ENCODE measurements around the gene PNMA8A.
"Not testable (repeated sequence)": the region's sequence is repeated elsewhere in the genome, so short reads cannot be mapped to it uniquely, and the experiment has no call there.

DNA sequence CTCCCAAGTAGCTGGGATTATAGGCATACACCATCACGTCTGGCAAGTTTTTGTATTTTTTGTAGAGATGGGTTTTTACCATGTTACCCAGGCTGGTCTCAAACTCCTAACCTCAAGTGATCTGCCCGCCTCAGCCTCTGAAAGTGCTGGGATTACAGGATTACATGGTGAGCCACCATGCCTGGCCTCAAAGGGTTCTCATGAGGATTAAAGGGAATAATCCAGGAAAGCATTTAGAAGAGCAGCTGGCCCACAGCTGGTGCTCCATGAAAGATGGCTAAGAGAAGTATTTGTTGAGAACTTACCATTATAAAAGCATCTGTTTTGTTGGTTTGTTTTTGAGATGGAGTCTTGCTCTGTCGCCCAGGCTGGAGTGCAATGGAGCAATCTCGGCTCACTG lies 25.5 kb upstream of the PNMA8A start:
- TF ChIP-seq, protein P1, sequence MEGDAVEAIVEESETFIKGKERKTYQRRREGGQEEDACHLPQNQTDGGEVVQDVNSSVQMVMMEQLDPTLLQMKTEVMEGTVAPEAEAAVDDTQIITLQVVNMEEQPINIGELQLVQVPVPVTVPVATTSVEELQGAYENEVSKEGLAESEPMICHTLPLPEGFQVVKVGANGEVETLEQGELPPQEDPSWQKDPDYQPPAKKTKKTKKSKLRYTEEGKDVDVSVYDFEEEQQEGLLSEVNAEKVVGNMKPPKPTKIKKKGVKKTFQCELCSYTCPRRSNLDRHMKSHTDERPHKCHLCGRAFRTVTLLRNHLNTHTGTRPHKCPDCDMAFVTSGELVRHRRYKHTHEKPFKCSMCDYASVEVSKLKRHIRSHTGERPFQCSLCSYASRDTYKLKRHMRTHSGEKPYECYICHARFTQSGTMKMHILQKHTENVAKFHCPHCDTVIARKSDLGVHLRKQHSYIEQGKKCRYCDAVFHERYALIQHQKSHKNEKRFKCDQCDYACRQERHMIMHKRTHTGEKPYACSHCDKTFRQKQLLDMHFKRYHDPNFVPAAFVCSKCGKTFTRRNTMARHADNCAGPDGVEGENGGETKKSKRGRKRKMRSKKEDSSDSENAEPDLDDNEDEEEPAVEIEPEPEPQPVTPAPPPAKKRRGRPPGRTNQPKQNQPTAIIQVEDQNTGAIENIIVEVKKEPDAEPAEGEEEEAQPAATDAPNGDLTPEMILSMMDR (IDR thresholded peaks at IDR 0.05; ENCODE audit: control extremely low read depth in 1 of 3, insufficient read depth in 1 of 3, low read depth in 1 of 3, low read length in 3 of 3) = not testable (repeated sequence)
- TF ChIP-seq SP2 (IDR thresholded peaks at IDR 0.05; ENCODE audit: low read length); POLR2A (IDR thresholded peaks at IDR 0.05; ENCODE audit: control extremely low read depth in 1 of 2, low read depth in 2 of 2, low read length in 2 of 2); TCF12 (IDR thresholded peaks at IDR 0.05; ENCODE audit: low read depth, low read length); KDM5A (IDR thresholded peaks at IDR 0.05; ENCODE audit: low read length); TAF7 (optimal IDR thresholded peaks at IDR 0.05; ENCODE audit: borderline replicate concordance, low read depth, low read length); EZH2 (IDR thresholded peaks at IDR 0.05; ENCODE audit: low read depth, low read length, severe bottlenecking); TAF1 (IDR thresholded peaks at IDR 0.05; ENCODE audit: low read depth, low read length); EGR1 (IDR thresholded peaks at IDR 0.05; ENCODE audit: borderline replicate concordance, low read depth, low read length): not testable (repeated sequence)
- TF ChIP-seq, protein P2, sequence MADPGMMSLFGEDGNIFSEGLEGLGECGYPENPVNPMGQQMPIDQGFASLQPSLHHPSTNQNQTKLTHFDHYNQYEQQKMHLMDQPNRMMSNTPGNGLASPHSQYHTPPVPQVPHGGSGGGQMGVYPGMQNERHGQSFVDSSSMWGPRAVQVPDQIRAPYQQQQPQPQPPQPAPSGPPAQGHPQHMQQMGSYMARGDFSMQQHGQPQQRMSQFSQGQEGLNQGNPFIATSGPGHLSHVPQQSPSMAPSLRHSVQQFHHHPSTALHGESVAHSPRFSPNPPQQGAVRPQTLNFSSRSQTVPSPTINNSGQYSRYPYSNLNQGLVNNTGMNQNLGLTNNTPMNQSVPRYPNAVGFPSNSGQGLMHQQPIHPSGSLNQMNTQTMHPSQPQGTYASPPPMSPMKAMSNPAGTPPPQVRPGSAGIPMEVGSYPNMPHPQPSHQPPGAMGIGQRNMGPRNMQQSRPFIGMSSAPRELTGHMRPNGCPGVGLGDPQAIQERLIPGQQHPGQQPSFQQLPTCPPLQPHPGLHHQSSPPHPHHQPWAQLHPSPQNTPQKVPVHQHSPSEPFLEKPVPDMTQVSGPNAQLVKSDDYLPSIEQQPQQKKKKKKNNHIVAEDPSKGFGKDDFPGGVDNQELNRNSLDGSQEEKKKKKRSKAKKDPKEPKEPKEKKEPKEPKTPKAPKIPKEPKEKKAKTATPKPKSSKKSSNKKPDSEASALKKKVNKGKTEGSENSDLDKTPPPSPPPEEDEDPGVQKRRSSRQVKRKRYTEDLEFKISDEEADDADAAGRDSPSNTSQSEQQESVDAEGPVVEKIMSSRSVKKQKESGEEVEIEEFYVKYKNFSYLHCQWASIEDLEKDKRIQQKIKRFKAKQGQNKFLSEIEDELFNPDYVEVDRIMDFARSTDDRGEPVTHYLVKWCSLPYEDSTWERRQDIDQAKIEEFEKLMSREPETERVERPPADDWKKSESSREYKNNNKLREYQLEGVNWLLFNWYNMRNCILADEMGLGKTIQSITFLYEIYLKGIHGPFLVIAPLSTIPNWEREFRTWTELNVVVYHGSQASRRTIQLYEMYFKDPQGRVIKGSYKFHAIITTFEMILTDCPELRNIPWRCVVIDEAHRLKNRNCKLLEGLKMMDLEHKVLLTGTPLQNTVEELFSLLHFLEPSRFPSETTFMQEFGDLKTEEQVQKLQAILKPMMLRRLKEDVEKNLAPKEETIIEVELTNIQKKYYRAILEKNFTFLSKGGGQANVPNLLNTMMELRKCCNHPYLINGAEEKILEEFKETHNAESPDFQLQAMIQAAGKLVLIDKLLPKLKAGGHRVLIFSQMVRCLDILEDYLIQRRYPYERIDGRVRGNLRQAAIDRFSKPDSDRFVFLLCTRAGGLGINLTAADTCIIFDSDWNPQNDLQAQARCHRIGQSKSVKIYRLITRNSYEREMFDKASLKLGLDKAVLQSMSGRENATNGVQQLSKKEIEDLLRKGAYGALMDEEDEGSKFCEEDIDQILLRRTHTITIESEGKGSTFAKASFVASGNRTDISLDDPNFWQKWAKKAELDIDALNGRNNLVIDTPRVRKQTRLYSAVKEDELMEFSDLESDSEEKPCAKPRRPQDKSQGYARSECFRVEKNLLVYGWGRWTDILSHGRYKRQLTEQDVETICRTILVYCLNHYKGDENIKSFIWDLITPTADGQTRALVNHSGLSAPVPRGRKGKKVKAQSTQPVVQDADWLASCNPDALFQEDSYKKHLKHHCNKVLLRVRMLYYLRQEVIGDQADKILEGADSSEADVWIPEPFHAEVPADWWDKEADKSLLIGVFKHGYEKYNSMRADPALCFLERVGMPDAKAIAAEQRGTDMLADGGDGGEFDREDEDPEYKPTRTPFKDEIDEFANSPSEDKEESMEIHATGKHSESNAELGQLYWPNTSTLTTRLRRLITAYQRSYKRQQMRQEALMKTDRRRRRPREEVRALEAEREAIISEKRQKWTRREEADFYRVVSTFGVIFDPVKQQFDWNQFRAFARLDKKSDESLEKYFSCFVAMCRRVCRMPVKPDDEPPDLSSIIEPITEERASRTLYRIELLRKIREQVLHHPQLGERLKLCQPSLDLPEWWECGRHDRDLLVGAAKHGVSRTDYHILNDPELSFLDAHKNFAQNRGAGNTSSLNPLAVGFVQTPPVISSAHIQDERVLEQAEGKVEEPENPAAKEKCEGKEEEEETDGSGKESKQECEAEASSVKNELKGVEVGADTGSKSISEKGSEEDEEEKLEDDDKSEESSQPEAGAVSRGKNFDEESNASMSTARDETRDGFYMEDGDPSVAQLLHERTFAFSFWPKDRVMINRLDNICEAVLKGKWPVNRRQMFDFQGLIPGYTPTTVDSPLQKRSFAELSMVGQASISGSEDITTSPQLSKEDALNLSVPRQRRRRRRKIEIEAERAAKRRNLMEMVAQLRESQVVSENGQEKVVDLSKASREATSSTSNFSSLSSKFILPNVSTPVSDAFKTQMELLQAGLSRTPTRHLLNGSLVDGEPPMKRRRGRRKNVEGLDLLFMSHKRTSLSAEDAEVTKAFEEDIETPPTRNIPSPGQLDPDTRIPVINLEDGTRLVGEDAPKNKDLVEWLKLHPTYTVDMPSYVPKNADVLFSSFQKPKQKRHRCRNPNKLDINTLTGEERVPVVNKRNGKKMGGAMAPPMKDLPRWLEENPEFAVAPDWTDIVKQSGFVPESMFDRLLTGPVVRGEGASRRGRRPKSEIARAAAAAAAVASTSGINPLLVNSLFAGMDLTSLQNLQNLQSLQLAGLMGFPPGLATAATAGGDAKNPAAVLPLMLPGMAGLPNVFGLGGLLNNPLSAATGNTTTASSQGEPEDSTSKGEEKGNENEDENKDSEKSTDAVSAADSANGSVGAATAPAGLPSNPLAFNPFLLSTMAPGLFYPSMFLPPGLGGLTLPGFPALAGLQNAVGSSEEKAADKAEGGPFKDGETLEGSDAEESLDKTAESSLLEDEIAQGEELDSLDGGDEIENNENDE (IDR thresholded peaks at IDR 0.05; ENCODE audit: insufficient replicate concordance, low read length) = not testable (repeated sequence)

All from H1 (cell line).